Activated naive CD4-positive, alpha-beta T cell treated with anti-CD3 and anti-CD28 coated beads, Interleukin-2, amount 50 U/mL, for 72 hours (primary cell): ENCODE data around the gene CCDC149. TPM values are rescaled to one million over a fixed set of nuclear protein-coding genes. Genes with fewer than 3 reads are reported as not detected.

ENCODE experiments used
- ATAC-seq, 2 donors: fragments of 150-1000 bp; cut with Tn5 transposase; 2 replicates each; pipeline ENCODE4 v1.10.0; 2021; ENCODE audit warnings: mild to moderate bottlenecking in 2 of 2, moderate library complexity in 2 of 2
- DNase-seq, 2 donors: peaks; one replicate each; pipeline ENCODE4 v3.0.0; 2021 to 2022; ENCODE audit warnings: low spot score in 2 of 2
- H3K27ac Mint-ChIP-seq, 2 donors: one replicate each; pipeline ENCODE4 v1.8.0; 2022; ENCODE audit warnings: mild to moderate bottlenecking in 2 of 2, mixed read lengths in 2 of 2
- H3K36me3 Mint-ChIP-seq, 2 donors: one replicate each; pipeline ENCODE4 v1.8.0; 2022; ENCODE audit warnings: mixed read lengths in 2 of 2
- H3K9me3 Mint-ChIP-seq, 2 donors: one replicate each; pipeline ENCODE4 v1.8.0; 2022; ENCODE audit warnings: mixed read lengths in 2 of 2
- total RNA-seq, 2 donors: library from RNA; stranded (reverse); gene quantifications; one replicate each; pipeline ENCODE4 v1.2.3, GENCODE V29; 2022

The CCDC149 gene
- total RNA-seq, 2 donors from 2014 or later = 0.31 to 0.61 TPM

DNA sequence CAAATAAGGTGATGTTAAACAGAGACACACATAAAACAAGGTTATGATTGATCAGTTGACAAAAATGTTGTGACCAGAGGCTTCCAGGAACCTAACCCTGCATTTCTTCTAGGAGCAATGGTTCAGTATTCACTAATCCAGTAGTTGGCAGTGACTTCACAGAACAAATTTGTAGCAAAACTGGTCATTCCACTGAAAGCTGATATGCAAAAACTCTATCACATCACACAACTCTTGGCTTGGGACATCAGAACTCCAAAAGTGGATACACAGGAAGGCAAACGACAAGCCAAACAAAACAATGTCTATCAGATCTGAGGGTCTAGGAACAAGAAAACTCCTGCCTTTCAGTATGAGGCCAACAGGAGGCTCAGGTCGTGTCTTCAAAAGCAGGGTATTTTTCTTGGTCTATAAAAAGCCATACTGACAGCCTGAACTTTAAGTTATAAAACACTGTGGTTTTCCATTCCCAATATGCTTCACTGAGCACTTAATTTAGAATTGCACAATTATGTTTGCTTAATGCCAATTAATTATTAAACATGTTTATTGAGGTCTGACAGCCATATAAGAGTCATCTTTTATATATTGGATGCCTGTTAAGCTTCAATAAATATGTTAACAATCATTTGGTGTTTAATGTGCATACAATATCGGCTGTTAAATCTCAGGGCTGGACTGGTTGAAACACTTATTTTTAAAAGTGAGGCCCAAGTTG, 71.9 kb downstream of the CCDC149 start:
- ATAC-seq (no peak), DNase-seq (no peak)
- Mint-ChIP-seq H3K27ac (no peak overlapping the region), H3K9me3 (no peaks in the 10 kb centered on the region), H3K36me3 (no peaks in the 10 kb centered on the region)

DNA sequence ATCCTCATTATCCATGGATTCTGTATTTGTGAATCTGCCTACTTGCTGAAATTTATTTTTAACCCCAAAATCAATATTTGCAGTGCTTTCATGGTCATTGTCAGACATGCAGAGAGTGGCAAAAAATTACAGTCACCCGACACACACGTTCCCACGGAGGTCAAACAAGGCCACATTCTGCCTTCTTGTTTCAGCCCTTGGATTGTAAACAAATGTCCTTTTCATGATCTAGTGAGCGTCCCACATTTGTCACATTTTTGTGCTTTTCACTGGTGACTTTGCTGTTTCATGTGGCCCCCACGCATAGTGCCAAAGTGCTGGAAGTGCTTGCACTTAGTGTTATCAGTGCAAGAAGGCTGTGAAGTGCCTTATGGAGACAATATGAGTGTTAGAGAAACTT, 72.5 kb downstream of the CCDC149 start:
- no peaks in the 10 kb centered on the region for H3K36me3 Mint-ChIP-seq
- no peak overlapping the region for H3K27ac Mint-ChIP-seq
- H3K9me3 Mint-ChIP-seq = no peaks in the 10 kb centered on the region
- ATAC-seq = no peak
- no peak for DNase-seq

DNA sequence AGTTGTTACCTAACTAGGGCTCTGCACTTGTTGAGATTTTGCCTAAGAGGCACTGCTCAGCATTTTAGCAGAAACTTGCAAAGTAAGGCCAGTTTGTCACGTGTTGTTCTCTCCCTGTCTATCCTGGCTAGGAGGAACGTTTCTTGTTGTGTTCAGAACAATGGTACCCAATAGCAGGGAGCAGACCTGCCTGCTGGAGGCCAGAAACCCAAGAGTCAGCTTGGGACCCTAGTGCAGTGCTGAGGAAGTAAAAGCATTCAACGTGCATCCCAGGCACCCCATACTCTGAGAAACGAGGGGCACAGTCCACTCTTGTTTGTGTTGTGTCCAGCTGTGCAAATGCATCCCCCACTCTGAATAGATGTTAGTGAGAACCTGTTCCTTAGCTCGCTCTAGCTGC, 75.1 kb downstream of the CCDC149 start:
- DNase-seq (no peak), ATAC-seq (no peak)
- Mint-ChIP-seq H3K9me3 (no peaks in the 10 kb centered on the region), H3K27ac (no peak overlapping the region), H3K36me3 (no peaks in the 10 kb centered on the region)

DNA sequence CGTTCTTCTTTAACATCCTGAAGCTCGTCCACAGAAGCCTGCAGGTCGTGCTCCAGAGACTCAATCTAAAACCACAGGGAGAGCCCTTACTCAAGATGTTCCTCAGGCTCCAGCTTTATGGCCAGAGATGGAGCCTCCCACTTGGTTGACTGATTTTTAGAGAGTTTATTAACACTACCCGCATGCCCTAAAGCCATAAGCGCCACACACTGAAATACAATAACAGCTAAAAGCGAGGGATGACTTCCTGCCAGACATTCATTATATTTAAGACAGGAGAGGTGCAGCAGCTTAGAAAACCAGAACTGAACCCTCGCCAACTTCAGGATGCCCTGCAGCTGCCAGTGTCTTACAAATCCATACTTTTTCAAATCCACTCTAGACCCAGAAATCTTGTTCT, 75.5 kb downstream of the CCDC149 start:
- Mint-ChIP-seq H3K27ac (no peak overlapping the region), H3K36me3 (no peaks in the 10 kb centered on the region), H3K9me3 (no peaks in the 10 kb centered on the region)
- ATAC-seq (no peak), DNase-seq (no peak)

DNA sequence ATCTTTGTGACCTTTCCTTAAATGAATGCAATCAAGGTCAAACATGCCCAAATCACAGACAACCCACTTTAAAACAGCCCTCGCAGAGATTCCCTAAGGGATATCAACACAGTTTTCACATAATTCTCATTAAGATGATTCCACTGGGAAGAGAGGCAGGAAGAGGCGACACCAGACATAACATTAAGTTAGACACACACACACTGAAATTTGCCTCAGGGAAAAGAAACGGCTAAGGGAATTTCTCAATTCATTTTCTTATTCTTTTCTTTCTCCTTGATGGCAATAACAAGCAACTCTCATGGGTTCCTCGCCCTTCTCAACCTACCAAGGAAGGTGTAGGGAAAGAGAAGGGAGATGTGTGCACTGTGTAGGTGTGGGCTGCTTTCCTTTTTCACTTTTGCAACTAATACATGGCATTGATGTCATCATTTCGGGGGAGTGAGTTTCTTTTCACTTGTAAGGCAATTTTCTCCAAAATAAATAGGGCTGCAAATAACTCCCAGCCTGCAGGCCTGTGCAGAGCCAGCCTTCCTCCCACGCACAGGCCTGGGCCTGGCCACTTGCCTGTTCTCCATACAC, 76.1 kb downstream of the CCDC149 start:
- no peak overlapping the region for H3K27ac Mint-ChIP-seq
- DNase-seq (no peak), ATAC-seq (peak in 1 of 2 donors; percentile 51)
- H3K9me3 Mint-ChIP-seq = no peaks in the 10 kb centered on the region
- H3K36me3 Mint-ChIP-seq = no peaks in the 10 kb centered on the region

DNA sequence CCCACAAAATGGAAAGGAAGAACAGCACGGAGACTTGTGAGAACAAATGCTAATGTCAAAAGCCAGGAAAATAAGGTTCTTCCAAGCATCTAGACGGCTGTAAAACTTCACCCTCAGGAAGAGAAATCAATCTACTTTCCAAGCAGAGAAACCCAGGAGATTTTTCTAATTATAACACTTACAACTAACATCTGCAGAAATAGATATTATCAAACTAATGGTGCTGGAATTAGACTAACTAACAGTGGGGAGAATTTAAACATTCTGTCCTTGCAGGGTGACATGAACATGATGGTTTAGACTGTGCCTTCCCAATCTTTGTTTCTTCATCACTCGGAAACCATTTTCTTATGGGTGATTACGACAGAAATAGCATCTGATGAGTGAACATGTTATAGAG, 77.1 kb downstream of the CCDC149 start:
- Mint-ChIP-seq H3K9me3 (no peaks in the 10 kb centered on the region), H3K36me3 (no peaks in the 10 kb centered on the region), H3K27ac (no peak overlapping the region)
- ATAC-seq (no peak), DNase-seq (no peak)

DNA sequence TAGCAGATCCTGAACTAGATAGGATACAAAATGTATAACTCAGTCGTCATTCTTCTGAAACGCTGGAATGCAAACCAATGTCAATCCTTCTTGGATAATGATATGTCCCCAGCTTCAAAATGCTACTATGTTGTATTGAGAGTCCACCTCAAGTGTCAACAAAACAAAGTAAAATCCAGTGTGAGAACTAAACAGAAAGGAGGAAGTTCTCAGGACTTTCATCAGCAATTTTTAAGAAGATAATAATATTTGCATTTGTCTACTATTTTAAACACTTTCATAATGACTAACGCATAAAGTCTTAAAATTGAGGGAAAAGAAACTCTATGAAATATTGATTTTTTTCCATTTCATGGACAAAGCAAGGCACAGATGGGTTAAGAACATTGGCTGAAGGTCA, 81.2 kb downstream of the CCDC149 start:
- Mint-ChIP-seq H3K36me3 (no peaks in the 10 kb centered on the region), H3K9me3 (peaks cover 0 to 4% of the 10 kb centered on the region in 2 donors)

DNA sequence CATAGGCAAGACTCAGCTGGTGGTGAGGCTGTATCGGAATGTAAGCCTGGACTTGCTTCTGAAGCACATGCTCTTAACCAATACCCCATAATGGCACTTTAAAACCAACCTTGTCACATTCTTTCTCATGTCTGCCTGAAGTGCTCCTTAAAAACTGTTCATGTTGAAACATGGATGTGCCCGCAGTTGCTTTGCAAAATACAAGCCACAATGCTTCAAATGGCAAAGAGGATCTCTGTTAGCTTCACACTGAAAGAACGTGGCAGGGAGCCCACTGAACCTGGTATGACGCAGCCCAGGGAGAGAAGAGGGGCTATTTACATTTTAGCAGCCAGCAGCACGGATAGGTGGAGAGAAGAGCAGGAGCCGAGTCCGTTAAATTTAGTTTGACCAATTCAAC, 88.1 kb downstream of the CCDC149 start:
- no peak for ATAC-seq
- H3K9me3 Mint-ChIP-seq = no peaks in the 10 kb centered on the region
- H3K36me3 Mint-ChIP-seq = no peaks in the 10 kb centered on the region
- H3K27ac Mint-ChIP-seq = no peak overlapping the region
- no peak for DNase-seq

More for the DNA sequence above, 81.2 kb downstream of the CCDC149 start:
- H3K27ac Mint-ChIP-seq = no peak overlapping the region
- ATAC-seq (no peak), DNase-seq (no peak)

DNA sequence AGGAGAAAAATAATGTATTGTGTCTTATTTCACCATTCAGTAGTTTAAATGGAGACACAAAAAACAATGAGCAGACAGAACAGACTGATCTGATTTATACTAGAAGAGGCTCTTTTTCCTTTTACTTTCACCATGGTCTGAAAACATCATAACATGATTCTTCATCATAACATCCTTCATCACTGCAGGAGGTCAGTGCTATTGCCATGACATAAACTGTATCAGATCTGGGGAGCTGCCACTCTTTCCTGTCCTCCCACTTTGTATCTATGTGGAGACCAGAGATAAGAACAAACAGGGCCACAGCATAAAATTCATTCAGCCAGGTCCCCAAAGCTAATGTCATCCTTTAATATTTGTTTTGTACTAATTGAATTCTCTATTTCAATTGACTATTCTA, 92.3 kb downstream of the CCDC149 start:
- Mint-ChIP-seq H3K9me3 (peaks cover 0 to 5% of the 10 kb centered on the region in 2 donors), H3K27ac (no peak overlapping the region), H3K36me3 (no peaks in the 10 kb centered on the region)
- DNase-seq (no peak), ATAC-seq (no peak)

DNA sequence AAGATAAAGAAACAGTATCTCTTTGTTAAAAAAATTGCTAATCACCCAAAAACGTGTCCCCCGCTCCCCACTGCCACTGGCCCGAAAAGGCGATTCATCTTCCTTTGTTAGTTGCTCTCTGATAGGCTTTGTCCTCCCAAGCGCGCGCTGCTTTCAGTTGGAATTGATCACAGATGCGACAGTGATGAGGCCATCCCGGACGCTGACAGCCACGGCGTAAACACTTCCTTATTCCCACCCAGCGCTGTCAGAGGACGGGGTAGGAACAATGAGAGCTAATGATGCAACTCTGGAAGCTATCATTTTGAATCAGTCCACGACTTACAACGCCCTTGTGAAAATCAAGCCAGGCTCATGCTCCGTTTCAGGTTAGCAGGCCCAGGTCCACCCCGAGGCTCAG, 96.0 kb downstream of the CCDC149 start:
- no peak overlapping the region for H3K27ac Mint-ChIP-seq

DNA sequence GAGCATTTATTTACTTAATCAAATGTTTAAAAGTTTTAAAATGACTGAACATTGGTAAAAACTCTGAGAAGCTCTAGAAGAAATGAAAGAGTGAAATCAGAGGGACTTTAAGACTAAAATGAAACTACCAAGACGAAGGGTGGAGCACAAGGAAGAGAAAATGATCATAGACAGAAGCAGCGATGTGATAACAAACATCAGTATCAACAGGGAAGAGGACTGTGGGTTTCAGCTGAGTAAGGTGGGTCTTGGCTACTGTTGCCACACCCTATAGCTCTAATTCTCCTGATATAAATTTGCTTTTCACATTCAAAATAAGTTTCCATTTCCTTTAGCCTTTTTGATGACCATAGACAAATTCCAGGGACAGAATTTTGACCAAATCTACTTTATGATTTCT, 99.1 kb downstream of the CCDC149 start:
- Mint-ChIP-seq H3K27ac (no peak overlapping the region), H3K36me3 (peaks cover 0 to 6% of the 10 kb centered on the region in 2 donors), H3K9me3 (peaks cover 8 to 15% of the 10 kb centered on the region in 2 donors)
- ATAC-seq = no peak
- DNase-seq = no peak

More for the DNA sequence above, 96.0 kb downstream of the CCDC149 start:
- DNase-seq (no peak), ATAC-seq (no peak)
- Mint-ChIP-seq H3K36me3 (peaks cover 0 to 6% of the 10 kb centered on the region in 2 donors), H3K9me3 (peaks cover 8 to 14% of the 10 kb centered on the region in 2 donors)

DNA sequence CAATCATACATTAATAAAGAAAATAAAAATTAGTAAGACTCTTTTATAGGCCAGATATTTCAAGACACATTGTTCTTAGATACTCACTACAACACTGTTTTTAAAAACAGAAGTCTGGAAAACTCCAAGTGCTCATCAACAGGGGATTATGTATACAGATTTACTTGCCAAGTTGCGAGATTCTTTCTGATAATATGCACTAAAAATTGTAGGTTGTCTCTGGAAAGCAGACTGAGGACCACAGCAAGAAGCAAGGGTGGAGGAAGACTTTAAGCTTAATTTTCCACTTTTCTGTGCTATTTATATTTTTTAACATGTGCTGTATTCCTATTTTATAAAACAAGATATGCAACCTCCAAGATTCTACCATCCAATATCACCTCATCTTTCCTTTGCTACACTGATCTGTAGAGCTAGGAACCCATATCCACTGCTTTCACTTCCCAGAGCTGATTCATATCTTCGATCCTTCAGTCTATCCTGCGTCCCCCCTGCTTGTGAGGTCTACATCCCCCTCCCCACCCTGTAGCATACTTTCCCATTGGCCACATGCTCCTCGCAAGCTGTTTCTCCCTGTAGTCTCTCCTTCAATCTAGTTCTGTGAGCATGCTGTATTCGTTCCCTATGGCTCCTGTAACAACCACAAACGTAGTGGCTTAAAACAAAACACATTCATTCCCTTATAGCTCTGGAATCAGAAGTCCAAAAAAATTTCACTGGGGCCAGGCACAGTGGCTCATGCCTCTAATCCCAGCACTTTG, 101.8 kb downstream of the CCDC149 start:
- Mint-ChIP-seq H3K36me3 (peaks cover 0 to 6% of the 10 kb centered on the region in 2 donors), H3K27ac (no peak overlapping the region), H3K9me3 (peaks cover 8 to 10% of the 10 kb centered on the region in 2 donors)
- DNase-seq = no peak
- ATAC-seq = no peak

DNA sequence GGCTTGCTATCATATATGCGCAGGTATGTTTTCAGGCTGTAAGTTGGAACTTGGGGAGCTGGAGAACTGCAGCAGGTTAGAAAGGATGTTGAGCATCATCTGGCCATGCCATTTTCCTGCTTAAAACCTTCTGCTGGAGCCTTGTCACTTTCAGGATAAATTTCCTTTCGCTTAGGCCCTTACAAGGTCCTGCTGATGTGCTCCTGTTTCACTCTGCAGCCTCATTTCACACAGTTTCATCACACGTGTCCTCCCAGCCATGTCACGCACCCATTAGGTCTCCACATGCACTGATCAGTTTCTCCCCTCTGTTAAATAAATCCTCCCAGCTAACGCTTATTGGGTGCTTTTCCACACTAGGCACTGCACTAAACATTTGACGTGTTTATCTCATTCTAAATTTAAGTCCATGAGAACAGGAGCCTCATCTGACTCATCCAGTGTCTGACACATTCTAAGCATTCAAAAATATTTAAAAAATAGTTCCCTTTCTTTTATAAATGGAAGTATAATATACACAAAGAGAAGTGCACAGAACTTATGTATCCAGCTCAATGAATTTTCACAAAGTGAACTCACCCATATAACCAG, 102.9 kb downstream of the CCDC149 start:
- Mint-ChIP-seq H3K9me3 (peaks cover 8 to 10% of the 10 kb centered on the region in 2 donors), H3K27ac (no peak overlapping the region), H3K36me3 (peaks cover 0 to 6% of the 10 kb centered on the region in 2 donors)
- DNase-seq (no peak), ATAC-seq (no peak)

DNA sequence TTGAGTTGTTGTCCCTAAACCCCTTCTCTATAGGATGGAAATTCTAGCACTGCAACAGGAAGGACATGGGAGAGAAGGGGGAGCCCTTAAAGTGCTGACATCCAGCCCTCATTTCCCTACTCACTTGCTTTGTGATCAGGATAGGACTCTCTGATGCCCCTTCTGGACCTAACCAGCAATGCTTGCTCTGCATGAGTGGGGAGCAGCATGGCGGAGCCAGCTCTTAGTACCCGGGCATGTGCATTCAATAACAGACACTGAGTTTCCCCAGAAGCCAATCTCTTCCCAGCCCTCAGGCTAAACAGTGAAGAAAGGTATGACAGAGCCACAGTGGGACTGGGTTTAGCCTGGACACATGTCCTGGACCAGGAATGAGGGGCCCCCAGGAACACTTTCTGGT, 103.5 kb downstream of the CCDC149 start:
- no peak for ATAC-seq
- H3K36me3 Mint-ChIP-seq = peaks cover 0 to 6% of the 10 kb centered on the region in 2 donors
- no peak overlapping the region for H3K27ac Mint-ChIP-seq
- no peak for DNase-seq
- peaks cover 8 to 10% of the 10 kb centered on the region in 2 donors for H3K9me3 Mint-ChIP-seq

DNA sequence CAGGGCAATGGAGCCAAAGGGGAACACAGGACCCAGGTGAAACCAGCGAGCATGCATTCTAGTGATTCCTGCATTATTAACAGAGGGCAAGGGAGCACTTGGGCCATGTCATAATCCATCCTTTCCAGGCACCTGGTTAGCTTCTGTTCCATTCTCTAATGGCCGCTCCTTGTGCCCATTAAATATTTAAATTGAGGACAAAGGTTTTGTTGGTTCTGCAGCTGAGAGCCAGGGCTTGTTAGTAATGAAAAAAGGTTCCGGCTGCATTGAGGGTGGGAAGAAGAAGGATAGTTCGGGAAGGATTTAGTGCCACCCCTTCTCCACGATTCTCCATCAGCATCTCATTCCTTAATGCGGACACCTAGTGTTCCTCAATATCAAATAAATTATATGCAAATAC, 103.9 kb downstream of the CCDC149 start:
- no peak overlapping the region for H3K27ac Mint-ChIP-seq
- H3K9me3 Mint-ChIP-seq = peaks cover 8 to 10% of the 10 kb centered on the region in 2 donors
- no peak for DNase-seq
- no peak for ATAC-seq
- H3K36me3 Mint-ChIP-seq = peaks cover 0 to 6% of the 10 kb centered on the region in 2 donors

DNA sequence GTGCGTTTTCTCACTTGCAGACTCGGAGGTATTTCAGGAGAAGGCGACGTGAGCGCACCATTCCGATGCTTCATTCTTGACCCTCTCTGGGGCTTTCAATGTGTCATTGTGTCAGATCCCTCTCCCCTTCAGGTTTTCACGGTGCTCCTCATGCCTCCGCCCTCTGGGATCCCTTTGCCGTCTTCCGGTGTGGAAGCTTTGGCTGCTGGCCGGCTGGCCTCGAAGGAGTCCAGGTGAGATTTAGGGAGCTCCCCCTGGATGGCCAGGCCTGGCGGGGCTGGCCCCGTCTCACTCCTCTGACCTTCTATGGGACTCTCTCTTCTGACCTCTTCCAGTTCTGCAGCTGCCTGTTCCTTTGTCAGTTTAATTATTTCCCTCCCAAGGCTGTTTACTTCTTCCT, 104.6 kb downstream of the CCDC149 start:
- Mint-ChIP-seq H3K36me3 (peaks cover 0 to 6% of the 10 kb centered on the region in 2 donors), H3K27ac (peak overlapping the region in 1 of 2 donors; percentile 92), H3K9me3 (peaks cover 8 to 10% of the 10 kb centered on the region in 2 donors)
- no peak for ATAC-seq
- no peak for DNase-seq

DNA sequence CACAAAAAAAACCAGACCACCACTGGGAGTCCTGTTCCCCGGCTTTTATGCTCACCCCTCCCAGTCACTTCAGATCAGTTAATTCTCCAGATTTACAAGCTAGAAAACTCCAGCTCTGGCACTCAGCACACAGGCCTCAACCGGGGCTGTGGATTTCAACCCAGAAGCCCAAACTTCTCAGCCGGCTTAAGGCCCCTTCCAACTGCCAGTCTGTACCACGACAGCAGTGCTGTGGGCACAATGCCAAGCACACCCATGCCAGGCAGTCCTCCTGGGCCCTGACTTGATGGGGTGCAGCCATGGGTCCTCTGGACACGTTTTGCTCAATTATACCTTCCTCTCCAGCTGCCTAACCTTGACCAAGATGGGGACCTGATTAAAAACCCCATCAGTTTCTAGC, 105.2 kb downstream of the CCDC149 start:
- Mint-ChIP-seq H3K27ac (no peak overlapping the region), H3K36me3 (peaks cover 0 to 6% of the 10 kb centered on the region in 2 donors), H3K9me3 (peaks cover 8 to 9% of the 10 kb centered on the region in 2 donors)
- DNase-seq (no peak), ATAC-seq (no peak)
